WTC11 (cell line): Measurements from ENCODE around the gene CEP350. TPM values are rescaled to one million over a fixed set of nuclear protein-coding genes. Genes with fewer than 3 reads are reported as not detected.

Experiments
- ATAC-seq: fragments of 200-7000 bp; cut with Tn5 transposase; 2 replicates; pipeline ENCODE4 v1.10.0; 2021; ENCODE audit warnings: mild to moderate bottlenecking, moderate library complexity
- CTCF ChIA-PET: fragments of 300-600 bp; sonication (Branson Sonifier 250); formaldehyde crosslinking; loops from one replicate; lab custom pipeline; 2021; ENCODE audit warnings: antibody characterized with exemption; lab: Charles Lee
- POLR2A ChIA-PET: fragments of 350-600 bp; sonication (Branson Sonifier 250); formaldehyde crosslinking; loops from one replicate; lab custom pipeline; 2021; ENCODE audit warnings: antibody characterized with exemption; lab: Charles Lee
- DNase-seq: peaks from one replicate; pipeline ENCODE4 v3.0.0; 2021; ENCODE audit warnings: low spot score
- H3K27ac Mint-ChIP-seq: 2 replicates; pipeline ENCODE4 v1.8.0; 2021; ENCODE audit warnings: mixed read lengths
- H3K27me3 Mint-ChIP-seq: 2 replicates; pipeline ENCODE4 v1.8.0; 2021; ENCODE audit warnings: low read depth, mild to moderate bottlenecking, moderate library complexity, mixed read lengths
- H3K36me3 Mint-ChIP-seq: 2 replicates; pipeline ENCODE4 v1.8.0; 2021; ENCODE audit warnings: mixed read lengths
- H3K4me1 Mint-ChIP-seq: 2 replicates; pipeline ENCODE4 v1.8.0; 2022; ENCODE audit warnings: mixed read lengths
- H3K4me3 Mint-ChIP-seq: 2 replicates; pipeline ENCODE4 v1.8.0; 2021; ENCODE audit warnings: mild to moderate bottlenecking, moderate library complexity, mixed read lengths
- H3K9me3 Mint-ChIP-seq: 2 replicates; pipeline ENCODE4 v1.8.0; 2021; ENCODE audit warnings: mixed read lengths
- CREM ChIP-seq: sonication (generic); formaldehyde crosslinking; IDR thresholded peaks from 2 replicates; pipeline ENCODE4 v1.8.1; 2022; ENCODE audit warnings: mild to moderate bottlenecking, missing genetic modification reagents, moderate library complexity
- FOXK1 ChIP-seq: sonication (generic); formaldehyde crosslinking; IDR thresholded peaks from 2 replicates; pipeline ENCODE4 v1.8.0; 2022; ENCODE audit warnings: mild to moderate bottlenecking, moderate library complexity, missing genetic modification reagents
- GRHL2 ChIP-seq: fragments of 250-450 bp; sonication (Bioruptor Pico); IDR thresholded peaks from 2 replicates; pipeline ENCODE4 v1.8.0; 2022; ENCODE audit warnings: mild to moderate bottlenecking, moderate library complexity; ENCODE audit not compliant: insufficient replicate concordance, severe bottlenecking
- GTF2I ChIP-seq: fragments of 250-450 bp; sonication (Bioruptor Pico); conservative IDR thresholded peaks from 2 replicates; pipeline ENCODE4 v1.4.0; 2021; ENCODE audit warnings: mild to moderate bottlenecking
- JUN ChIP-seq: sonication (generic); formaldehyde crosslinking; IDR thresholded peaks from 2 replicates; pipeline ENCODE4 v1.8.0; 2023; ENCODE audit warnings: mild to moderate bottlenecking, missing genetic modification reagents
- MXD4 ChIP-seq: fragments of 250-450 bp; sonication (Bioruptor Pico); IDR thresholded peaks from 2 replicates; pipeline ENCODE4 v1.8.0; 2021; ENCODE audit warnings: mild to moderate bottlenecking, moderate library complexity, borderline replicate concordance
- OVOL2 ChIP-seq: fragments of 250-450 bp; sonication (Bioruptor Pico); IDR thresholded peaks from 2 replicates; pipeline ENCODE4 v1.9.0; 2021; ENCODE audit warnings: mild to moderate bottlenecking, borderline replicate concordance
- PRRX2 ChIP-seq: fragments of 250-450 bp; sonication (Bioruptor Pico); IDR thresholded peaks from 2 replicates; pipeline ENCODE4 v1.8.0; 2021; ENCODE audit warnings: mild to moderate bottlenecking
- TEAD1 ChIP-seq: sonication (generic); formaldehyde crosslinking; IDR thresholded peaks from 2 replicates; pipeline ENCODE4 v1.8.0; 2022; ENCODE audit warnings: mild to moderate bottlenecking, missing genetic modification reagents
- ZNF232 ChIP-seq: sonication (generic); formaldehyde crosslinking; IDR thresholded peaks from 2 replicates; pipeline ENCODE4 v1.8.0; 2022; ENCODE audit warnings: mild to moderate bottlenecking, missing genetic modification reagents
- ZNF263 ChIP-seq: sonication (generic); formaldehyde crosslinking; IDR thresholded peaks from 2 replicates; pipeline ENCODE4 v1.8.1; 2022; ENCODE audit warnings: low read depth, mild to moderate bottlenecking, moderate library complexity, missing genetic modification reagents
- total RNA-seq: library from RNA; stranded (reverse); gene quantifications from 3 replicates; pipeline ENCODE4 v1.2.3, GENCODE V29; 2021
- TF ChIP-seq, protein P1 (sequence below): sonication (generic); formaldehyde crosslinking; IDR thresholded peaks from 2 replicates; pipeline ENCODE4 v1.8.1; 2023; ENCODE audit warnings: mild to moderate bottlenecking, missing genetic modification reagents
- TF ChIP-seq, protein P2 (sequence below): sonication (generic); formaldehyde crosslinking; IDR thresholded peaks from 2 replicates; pipeline ENCODE4 v1.8.0; 2022; ENCODE audit warnings: mild to moderate bottlenecking, missing genetic modification reagents
- TF ChIP-seq, protein P3 (sequence below): sonication (generic); formaldehyde crosslinking; IDR thresholded peaks from 2 replicates; pipeline ENCODE4 v1.8.0; 2022; ENCODE audit warnings: mild to moderate bottlenecking, missing genetic modification reagents
- TF ChIP-seq, protein P4 (sequence below): sonication (generic); formaldehyde crosslinking; IDR thresholded peaks from 2 replicates; pipeline ENCODE4 v1.8.1; 2023; ENCODE audit warnings: mild to moderate bottlenecking, moderate library complexity, missing genetic modification reagents
- TF ChIP-seq, protein P5 (sequence below): fragments of 200-600 bp; IDR thresholded peaks from 2 replicates; pipeline ENCODE4 v1.8.0; 2022; ENCODE audit warnings: antibody characterized with exemption
- TF ChIP-seq, protein P6 (sequence below): sonication (generic); formaldehyde crosslinking; IDR thresholded peaks from 2 replicates; pipeline ENCODE4 v1.8.1; 2023; ENCODE audit warnings: mild to moderate bottlenecking, missing genetic modification reagents, borderline replicate concordance
- TF ChIP-seq, protein P7 (sequence below): fragments of 250-450 bp; sonication (Bioruptor Pico); IDR thresholded peaks from 2 replicates; pipeline ENCODE4 v2.1.2; 2022; ENCODE audit warnings: mild to moderate bottlenecking, moderate library complexity
- TF ChIP-seq, protein P8 (sequence below): sonication (generic); formaldehyde crosslinking; IDR thresholded peaks from 2 replicates; pipeline ENCODE4 v1.8.0; 2022; ENCODE audit warnings: mild to moderate bottlenecking, missing genetic modification reagents

Gene CEP350
- total RNA-seq, 1 experiment from 2014 or later, result 34.2 TPM

DNA sequence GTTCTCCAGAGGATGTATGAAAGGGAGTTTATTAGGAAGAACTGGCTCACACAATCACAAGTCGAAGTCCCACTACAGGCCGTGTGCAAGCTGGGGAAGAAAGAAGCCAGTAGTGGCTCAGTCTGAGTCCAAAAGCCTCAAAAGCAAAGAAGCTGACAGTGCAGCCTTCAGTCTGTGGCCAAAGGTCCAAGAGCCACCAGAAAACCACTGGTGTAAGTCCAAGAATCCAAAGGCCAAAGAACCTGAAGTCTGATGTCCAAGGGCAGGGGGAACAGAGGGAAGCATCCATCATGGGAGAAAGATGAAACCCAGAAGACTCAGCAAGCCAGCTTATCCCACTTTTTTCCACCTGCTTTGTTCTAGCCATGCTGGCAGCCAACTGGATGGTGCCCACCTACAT, 21.4 kb upstream of the CEP350 start:
- no peak overlapping the region for H3K27ac Mint-ChIP-seq
- H3K36me3 Mint-ChIP-seq, result no peaks in the 10 kb centered on the region
- CTCF ChIA-PET, result interaction anchor here (0.6 kb wide), 1 partner anchor 122 kb away, joined by 4 read pairs; no protein-coding TSS in a partner anchor
- POLR2A ChIA-PET, result no interaction called here
- ATAC-seq, result no peak
- no peaks in the 10 kb centered on the region for H3K4me1 Mint-ChIP-seq
- no peaks in the 10 kb centered on the region for H3K27me3 Mint-ChIP-seq
- H3K4me3 Mint-ChIP-seq, result no peak overlapping the region
- no peak for DNase-seq
- no peak for TF ChIP-seq CREM (CRISPR knock-in tag)
- no peak for TF ChIP-seq JUN (CRISPR knock-in tag)
- TF ChIP-seq, protein P1, sequence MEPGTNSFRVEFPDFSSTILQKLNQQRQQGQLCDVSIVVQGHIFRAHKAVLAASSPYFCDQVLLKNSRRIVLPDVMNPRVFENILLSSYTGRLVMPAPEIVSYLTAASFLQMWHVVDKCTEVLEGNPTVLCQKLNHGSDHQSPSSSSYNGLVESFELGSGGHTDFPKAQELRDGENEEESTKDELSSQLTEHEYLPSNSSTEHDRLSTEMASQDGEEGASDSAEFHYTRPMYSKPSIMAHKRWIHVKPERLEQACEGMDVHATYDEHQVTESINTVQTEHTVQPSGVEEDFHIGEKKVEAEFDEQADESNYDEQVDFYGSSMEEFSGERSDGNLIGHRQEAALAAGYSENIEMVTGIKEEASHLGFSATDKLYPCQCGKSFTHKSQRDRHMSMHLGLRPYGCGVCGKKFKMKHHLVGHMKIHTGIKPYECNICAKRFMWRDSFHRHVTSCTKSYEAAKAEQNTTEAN (CRISPR knock-in tag), result no peak
- TF ChIP-seq, protein P2, sequence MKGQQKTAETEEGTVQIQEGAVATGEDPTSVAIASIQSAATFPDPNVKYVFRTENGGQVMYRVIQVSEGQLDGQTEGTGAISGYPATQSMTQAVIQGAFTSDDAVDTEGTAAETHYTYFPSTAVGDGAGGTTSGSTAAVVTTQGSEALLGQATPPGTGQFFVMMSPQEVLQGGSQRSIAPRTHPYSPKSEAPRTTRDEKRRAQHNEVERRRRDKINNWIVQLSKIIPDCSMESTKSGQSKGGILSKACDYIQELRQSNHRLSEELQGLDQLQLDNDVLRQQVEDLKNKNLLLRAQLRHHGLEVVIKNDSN (CRISPR knock-in tag), result no peak
- no peak for TF ChIP-seq MXD4 (CRISPR knock-in tag)
- TF ChIP-seq, protein P3, sequence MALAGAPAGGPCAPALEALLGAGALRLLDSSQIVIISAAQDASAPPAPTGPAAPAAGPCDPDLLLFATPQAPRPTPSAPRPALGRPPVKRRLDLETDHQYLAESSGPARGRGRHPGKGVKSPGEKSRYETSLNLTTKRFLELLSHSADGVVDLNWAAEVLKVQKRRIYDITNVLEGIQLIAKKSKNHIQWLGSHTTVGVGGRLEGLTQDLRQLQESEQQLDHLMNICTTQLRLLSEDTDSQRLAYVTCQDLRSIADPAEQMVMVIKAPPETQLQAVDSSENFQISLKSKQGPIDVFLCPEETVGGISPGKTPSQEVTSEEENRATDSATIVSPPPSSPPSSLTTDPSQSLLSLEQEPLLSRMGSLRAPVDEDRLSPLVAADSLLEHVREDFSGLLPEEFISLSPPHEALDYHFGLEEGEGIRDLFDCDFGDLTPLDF (CRISPR knock-in tag), result no peak
- no peak for TF ChIP-seq GRHL2
- no peak for TF ChIP-seq FOXK1 (CRISPR knock-in tag)
- TF ChIP-seq OVOL2 (CRISPR knock-in tag), result no peak
- no peak for TF ChIP-seq GTF2I (CRISPR knock-in tag)
- TF ChIP-seq TEAD1, result no peak
- no peak for TF ChIP-seq ZNF232 (CRISPR knock-in tag)
- TF ChIP-seq ZNF263, result no peak
- H3K9me3 Mint-ChIP-seq, result no peaks in the 10 kb centered on the region

DNA sequence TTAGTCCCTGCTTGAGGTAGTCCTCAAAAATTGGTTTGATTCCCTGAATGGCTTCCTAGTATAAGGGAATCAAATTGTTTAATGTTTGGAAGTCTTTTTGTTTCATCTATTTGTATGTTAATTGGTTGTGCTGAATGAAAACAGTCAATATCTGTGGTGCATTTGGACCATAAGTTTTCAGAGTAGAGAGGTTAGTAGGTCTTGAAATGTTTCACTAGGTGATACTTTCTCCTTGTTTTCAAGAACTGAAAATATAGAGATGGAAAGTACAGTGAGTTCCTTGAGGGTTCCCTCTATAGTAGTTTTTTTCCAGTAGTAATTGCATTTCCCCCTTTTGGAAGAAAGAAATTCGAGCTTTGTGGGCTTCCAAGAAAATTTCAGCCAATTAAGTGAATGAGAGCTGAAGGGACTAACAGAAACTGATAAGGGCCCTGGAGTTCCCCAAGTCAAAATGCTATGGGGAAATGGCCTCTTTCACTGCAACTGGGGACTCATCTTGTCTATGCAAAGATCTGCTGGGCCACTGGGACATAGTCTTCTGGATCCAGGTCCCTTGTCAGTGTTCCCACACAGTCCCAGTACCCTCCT, 18.6 kb upstream of the CEP350 start:
- no peaks in the 10 kb centered on the region for H3K9me3 Mint-ChIP-seq
- no peak for DNase-seq
- CTCF ChIA-PET, result no interaction called here
- H3K27ac Mint-ChIP-seq, result no peak overlapping the region
- H3K4me1 Mint-ChIP-seq, result no peaks in the 10 kb centered on the region
- ATAC-seq, result no peak
- no peak overlapping the region for H3K4me3 Mint-ChIP-seq
- H3K36me3 Mint-ChIP-seq, result no peaks in the 10 kb centered on the region
- no peaks in the 10 kb centered on the region for H3K27me3 Mint-ChIP-seq
- POLR2A ChIA-PET, result no interaction called here
- TF ChIP-seq PRRX2 (CRISPR knock-in tag), result no peak
- TF ChIP-seq, protein P4, sequence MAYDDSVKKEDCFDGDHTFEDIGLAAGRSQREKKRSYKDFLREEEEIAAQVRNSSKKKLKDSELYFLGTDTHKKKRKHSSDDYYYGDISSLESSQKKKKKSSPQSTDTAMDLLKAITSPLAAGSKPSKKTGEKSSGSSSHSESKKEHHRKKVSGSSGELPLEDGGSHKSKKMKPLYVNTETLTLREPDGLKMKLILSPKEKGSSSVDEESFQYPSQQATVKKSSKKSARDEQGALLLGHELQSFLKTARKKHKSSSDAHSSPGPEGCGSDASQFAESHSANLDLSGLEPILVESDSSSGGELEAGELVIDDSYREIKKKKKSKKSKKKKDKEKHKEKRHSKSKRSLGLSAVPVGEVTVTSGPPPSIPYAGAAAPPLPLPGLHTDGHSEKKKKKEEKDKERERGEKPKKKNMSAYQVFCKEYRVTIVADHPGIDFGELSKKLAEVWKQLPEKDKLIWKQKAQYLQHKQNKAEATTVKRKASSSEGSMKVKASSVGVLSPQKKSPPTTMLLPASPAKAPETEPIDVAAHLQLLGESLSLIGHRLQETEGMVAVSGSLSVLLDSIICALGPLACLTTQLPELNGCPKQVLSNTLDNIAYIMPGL (CRISPR knock-in tag), result no peak
- TF ChIP-seq, protein P5, sequence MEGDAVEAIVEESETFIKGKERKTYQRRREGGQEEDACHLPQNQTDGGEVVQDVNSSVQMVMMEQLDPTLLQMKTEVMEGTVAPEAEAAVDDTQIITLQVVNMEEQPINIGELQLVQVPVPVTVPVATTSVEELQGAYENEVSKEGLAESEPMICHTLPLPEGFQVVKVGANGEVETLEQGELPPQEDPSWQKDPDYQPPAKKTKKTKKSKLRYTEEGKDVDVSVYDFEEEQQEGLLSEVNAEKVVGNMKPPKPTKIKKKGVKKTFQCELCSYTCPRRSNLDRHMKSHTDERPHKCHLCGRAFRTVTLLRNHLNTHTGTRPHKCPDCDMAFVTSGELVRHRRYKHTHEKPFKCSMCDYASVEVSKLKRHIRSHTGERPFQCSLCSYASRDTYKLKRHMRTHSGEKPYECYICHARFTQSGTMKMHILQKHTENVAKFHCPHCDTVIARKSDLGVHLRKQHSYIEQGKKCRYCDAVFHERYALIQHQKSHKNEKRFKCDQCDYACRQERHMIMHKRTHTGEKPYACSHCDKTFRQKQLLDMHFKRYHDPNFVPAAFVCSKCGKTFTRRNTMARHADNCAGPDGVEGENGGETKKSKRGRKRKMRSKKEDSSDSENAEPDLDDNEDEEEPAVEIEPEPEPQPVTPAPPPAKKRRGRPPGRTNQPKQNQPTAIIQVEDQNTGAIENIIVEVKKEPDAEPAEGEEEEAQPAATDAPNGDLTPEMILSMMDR, result no peak
- TF ChIP-seq, protein P6, sequence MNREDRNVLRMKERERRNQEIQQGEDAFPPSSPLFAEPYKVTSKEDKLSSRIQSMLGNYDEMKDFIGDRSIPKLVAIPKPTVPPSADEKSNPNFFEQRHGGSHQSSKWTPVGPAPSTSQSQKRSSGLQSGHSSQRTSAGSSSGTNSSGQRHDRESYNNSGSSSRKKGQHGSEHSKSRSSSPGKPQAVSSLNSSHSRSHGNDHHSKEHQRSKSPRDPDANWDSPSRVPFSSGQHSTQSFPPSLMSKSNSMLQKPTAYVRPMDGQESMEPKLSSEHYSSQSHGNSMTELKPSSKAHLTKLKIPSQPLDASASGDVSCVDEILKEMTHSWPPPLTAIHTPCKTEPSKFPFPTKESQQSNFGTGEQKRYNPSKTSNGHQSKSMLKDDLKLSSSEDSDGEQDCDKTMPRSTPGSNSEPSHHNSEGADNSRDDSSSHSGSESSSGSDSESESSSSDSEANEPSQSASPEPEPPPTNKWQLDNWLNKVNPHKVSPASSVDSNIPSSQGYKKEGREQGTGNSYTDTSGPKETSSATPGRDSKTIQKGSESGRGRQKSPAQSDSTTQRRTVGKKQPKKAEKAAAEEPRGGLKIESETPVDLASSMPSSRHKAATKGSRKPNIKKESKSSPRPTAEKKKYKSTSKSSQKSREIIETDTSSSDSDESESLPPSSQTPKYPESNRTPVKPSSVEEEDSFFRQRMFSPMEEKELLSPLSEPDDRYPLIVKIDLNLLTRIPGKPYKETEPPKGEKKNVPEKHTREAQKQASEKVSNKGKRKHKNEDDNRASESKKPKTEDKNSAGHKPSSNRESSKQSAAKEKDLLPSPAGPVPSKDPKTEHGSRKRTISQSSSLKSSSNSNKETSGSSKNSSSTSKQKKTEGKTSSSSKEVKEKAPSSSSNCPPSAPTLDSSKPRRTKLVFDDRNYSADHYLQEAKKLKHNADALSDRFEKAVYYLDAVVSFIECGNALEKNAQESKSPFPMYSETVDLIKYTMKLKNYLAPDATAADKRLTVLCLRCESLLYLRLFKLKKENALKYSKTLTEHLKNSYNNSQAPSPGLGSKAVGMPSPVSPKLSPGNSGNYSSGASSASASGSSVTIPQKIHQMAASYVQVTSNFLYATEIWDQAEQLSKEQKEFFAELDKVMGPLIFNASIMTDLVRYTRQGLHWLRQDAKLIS (CRISPR knock-in tag), result no peak
- TF ChIP-seq, protein P7, sequence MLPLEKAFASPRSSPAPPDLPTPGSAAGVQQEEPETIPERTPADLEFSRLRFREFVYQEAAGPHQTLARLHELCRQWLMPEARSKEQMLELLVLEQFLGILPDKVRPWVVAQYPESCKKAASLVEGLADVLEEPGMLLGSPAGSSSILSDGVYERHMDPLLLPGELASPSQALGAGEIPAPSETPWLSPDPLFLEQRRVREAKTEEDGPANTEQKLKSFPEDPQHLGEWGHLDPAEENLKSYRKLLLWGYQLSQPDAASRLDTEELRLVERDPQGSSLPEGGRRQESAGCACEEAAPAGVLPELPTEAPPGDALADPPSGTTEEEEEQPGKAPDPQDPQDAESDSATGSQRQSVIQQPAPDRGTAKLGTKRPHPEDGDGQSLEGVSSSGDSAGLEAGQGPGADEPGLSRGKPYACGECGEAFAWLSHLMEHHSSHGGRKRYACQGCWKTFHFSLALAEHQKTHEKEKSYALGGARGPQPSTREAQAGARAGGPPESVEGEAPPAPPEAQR (CRISPR knock-in tag), result no peak
- TF ChIP-seq, protein P8, sequence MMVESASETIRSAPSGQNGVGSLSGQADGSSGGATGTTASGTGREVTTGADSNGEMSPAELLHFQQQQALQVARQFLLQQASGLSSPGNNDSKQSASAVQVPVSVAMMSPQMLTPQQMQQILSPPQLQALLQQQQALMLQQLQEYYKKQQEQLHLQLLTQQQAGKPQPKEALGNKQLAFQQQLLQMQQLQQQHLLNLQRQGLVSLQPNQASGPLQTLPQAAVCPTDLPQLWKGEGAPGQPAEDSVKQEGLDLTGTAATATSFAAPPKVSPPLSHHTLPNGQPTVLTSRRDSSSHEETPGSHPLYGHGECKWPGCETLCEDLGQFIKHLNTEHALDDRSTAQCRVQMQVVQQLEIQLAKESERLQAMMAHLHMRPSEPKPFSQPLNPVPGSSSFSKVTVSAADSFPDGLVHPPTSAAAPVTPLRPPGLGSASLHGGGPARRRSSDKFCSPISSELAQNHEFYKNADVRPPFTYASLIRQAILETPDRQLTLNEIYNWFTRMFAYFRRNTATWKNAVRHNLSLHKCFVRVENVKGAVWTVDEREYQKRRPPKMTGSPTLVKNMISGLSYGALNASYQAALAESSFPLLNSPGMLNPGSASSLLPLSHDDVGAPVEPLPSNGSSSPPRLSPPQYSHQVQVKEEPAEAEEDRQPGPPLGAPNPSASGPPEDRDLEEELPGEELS, result no peak
